ENCODE results near the gene FTSJ1. TPM values are rescaled to one million over a fixed set of nuclear protein-coding genes. Genes with fewer than 3 reads are reported as not detected.

FTSJ1 gene
- total and polyA plus RNA-seq, 2 donors (not counting 1 experiment from before 2014, with no cell fraction given) = 36.6 to 55.8 TPM

GRCh38 chrX:48520455-48520854 lies 44.5 kb downstream of the FTSJ1 start:
- Histone ChIP-seq H3K4me3 (ENCODE audit: control extremely low read depth in 1 of 5, extremely low read depth in 1 of 5, insufficient read depth in 1 of 5, low read depth in 2 of 5, low read length in 4 of 5) (no peak overlapping the region), H3K4me2 (replicated peaks; ENCODE audit: low read depth, low read length, poor library complexity, severe bottlenecking) (peak overlapping the region; percentile 77), H3K27ac (ENCODE audit: low read length in 2 of 2) (peak overlapping the region in 1 of 2 donors; percentile 58), H3K79me2 (ENCODE audit: control insufficient read depth, insufficient read depth, low read length) (peaks cover 15% of the 10 kb centered on the region), H3K9me3 (ENCODE audit: control extremely low read depth in 1 of 3, control insufficient read depth in 2 of 3, insufficient read depth in 1 of 3, low read length in 2 of 3) (no peaks in the 10 kb centered on the region), H3K4me1 (ENCODE audit: control insufficient read depth in 2 of 2, insufficient read depth in 2 of 2, low read length in 2 of 2) (peaks cover 12 to 19% of the 10 kb centered on the region in 2 donors), H4K20me1 (ENCODE audit: control insufficient read depth, insufficient read depth, low read length, poor library complexity, severe bottlenecking) (no peaks in the 10 kb centered on the region), H3K9ac (ENCODE audit: low read length) (no peak overlapping the region), H3K36me3 (replicated peaks in 1 of 2; ENCODE audit: control extremely low read depth in 1 of 2, control insufficient read depth in 1 of 2, extremely low read depth in 1 of 2, insufficient read depth in 2 of 2, low read length in 1 of 2) (no peaks in the 10 kb centered on the region), H3K27me3 (replicated peaks in 1 of 4; ENCODE audit: control extremely low read depth in 1 of 4, control insufficient read depth in 3 of 4, insufficient read depth in 4 of 4, low read length in 3 of 4) (no peaks in the 10 kb centered on the region), H2AFZ (ENCODE audit: insufficient read depth, low read depth, low read length, poor library complexity, severe bottlenecking) (peak overlapping the region; percentile 67)
- TF ChIP-seq CTCF (IDR thresholded peaks at IDR 0.05) (no peak), EZH2 (IDR thresholded peaks at IDR 0.05; ENCODE audit: borderline replicate concordance, insufficient read depth, low read depth, low read length, poor library complexity, severe bottlenecking) (no peak)
- H3K27me3 Mint-ChIP-seq = no peaks in the 10 kb centered on the region
- peak overlapping the region; percentile 89 for H3K27ac Mint-ChIP-seq
- CTCF ChIA-PET = no interaction called here
- peak overlapping the region; percentile 87 for H3K4me3 Mint-ChIP-seq
- H3K9me3 Mint-ChIP-seq (ENCODE audit: insufficient read depth) = no peaks in the 10 kb centered on the region
- peaks cover 12% of the 10 kb centered on the region for H3K4me1 Mint-ChIP-seq
- POLR2A ChIA-PET = interaction anchor here (1.2 kb wide), 1 partner anchor 19 kb away, joined by 5 read pairs; the partner anchor contains the start of gene TBC1D25
- WGBS (ENCODE audit: insufficient coverage) = no CpG with 5 or more reads among the region's 2 CpGs
- no peak for ATAC-seq (ENCODE audit: low read depth)
- intact Hi-C loops (cut with micrococcal nuclease) = loop anchor here (5.0 kb wide), 1 partner anchor 43 kb away; the partner anchor contains the start of gene FTSJ1
- DNase-seq = no peak

- H3K9me3 Mint-ChIP-seq (ENCODE audit: insufficient read depth) = no peaks in the 10 kb centered on the region
- H3K4me2 ChIP-seq (replicated peaks; ENCODE audit: low read depth, low read length, poor library complexity, severe bottlenecking) = peak overlapping the region; percentile 77
- H3K79me2 ChIP-seq (ENCODE audit: control insufficient read depth, insufficient read depth, low read length) = peaks cover 15% of the 10 kb centered on the region
- H3K4me1 Mint-ChIP-seq = peaks cover 12% of the 10 kb centered on the region
- intact Hi-C loops (cut with micrococcal nuclease) = loop anchor here (1.0 to 5.0 kb wide), 3 partner anchors 18 to 53 kb away; partner anchors contain the start of genes FTSJ1, RBM3 and TBC1D25
- ChIA-PET POLR2A (interaction anchor here (1.0 to 1.5 kb wide), 2 partner anchors 13 to 18 kb away, joined by 4 to 6 read pairs; no protein-coding TSS in a partner anchor), CTCF (no interaction called here)
- DNase-seq (no peak), ATAC-seq (ENCODE audit: low read depth) (no peak)
- peak overlapping the region; percentile 67 for H2AFZ ChIP-seq (ENCODE audit: insufficient read depth, low read depth, low read length, poor library complexity, severe bottlenecking)
- WGBS (ENCODE audit: insufficient coverage) = 0% methylated on average over 1 of the region's 2 CpGs
- H3K4me3 ChIP-seq (ENCODE audit: control extremely low read depth in 1 of 5, extremely low read depth in 1 of 5, insufficient read depth in 1 of 5, low read depth in 2 of 5, low read length in 4 of 5) = peak overlapping the region; percentile 47 to 72 (median 55)
- TF ChIP-seq EZH2 (IDR thresholded peaks at IDR 0.05; ENCODE audit: borderline replicate concordance, insufficient read depth, low read depth, low read length, poor library complexity, severe bottlenecking) (no peak), CTCF (IDR thresholded peaks at IDR 0.05) (no peak)
- no peaks in the 10 kb centered on the region for H3K27me3 Mint-ChIP-seq
- no peaks in the 10 kb centered on the region for H4K20me1 ChIP-seq (ENCODE audit: control insufficient read depth, insufficient read depth, low read length, poor library complexity, severe bottlenecking)
- H3K27ac ChIP-seq (ENCODE audit: low read length in 2 of 2) = peak overlapping the region; percentile 58 to 74
- no peaks in the 10 kb centered on the region for H3K9me3 ChIP-seq (ENCODE audit: control extremely low read depth in 1 of 3, control insufficient read depth in 2 of 3, insufficient read depth in 1 of 3, low read length in 2 of 3)
- H3K27ac Mint-ChIP-seq = peak overlapping the region; percentile 89
- H3K4me1 ChIP-seq (ENCODE audit: control insufficient read depth in 2 of 2, insufficient read depth in 2 of 2, low read length in 2 of 2) = peaks cover 12 to 19% of the 10 kb centered on the region in 2 donors
- peak overlapping the region; percentile 87 for H3K4me3 Mint-ChIP-seq
- no peaks in the 10 kb centered on the region for H3K27me3 ChIP-seq (replicated peaks in 1 of 4; ENCODE audit: control extremely low read depth in 1 of 4, control insufficient read depth in 3 of 4, insufficient read depth in 4 of 4, low read length in 3 of 4)
- H3K9ac ChIP-seq (ENCODE audit: low read length) = peak overlapping the region; percentile 76
- no peaks in the 10 kb centered on the region for H3K36me3 ChIP-seq (replicated peaks in 1 of 2; ENCODE audit: control extremely low read depth in 1 of 2, control insufficient read depth in 1 of 2, extremely low read depth in 1 of 2, insufficient read depth in 2 of 2, low read length in 1 of 2)
Measured at GRCh38 chrX:48520976-48521352, 45.0 kb downstream of the FTSJ1 start.

Data from B cell (primary cell).